AG04450 (cell line): Measurements from ENCODE around the gene LRPAP1. TPM values are rescaled to one million over a fixed set of nuclear protein-coding genes. Genes with fewer than 3 reads are reported as not detected.

Source experiments
- CTCF ChIA-PET: fragments of 300-600, 350-600 bp; formaldehyde crosslinking; extraction: SDS; loops from one replicate; lab custom pipeline; 2022; ENCODE audit warnings: antibody characterized with exemption, inconsistent platforms; lab: Charles Lee
- POLR2A ChIA-PET: fragments of 350-600 bp; formaldehyde crosslinking; extraction: SDS; loops from one replicate; lab custom pipeline; 2021; ENCODE audit warnings: antibody characterized with exemption, inconsistent platforms; lab: Yijun Ruan, JAX
- DNase-seq: peaks from one replicate; pipeline ENCODE4 v3.0.0-alpha.2; 2011; ENCODE audit warnings: low read depth, low spot score
- H3K27ac ChIP-seq: one replicate; pipeline ENCODE4 v1.5.1; 2012; ENCODE audit warnings: low read depth, low read length, control low read depth
- H3K27me3 ChIP-seq: one replicate; pipeline ENCODE4 v1.6.0; 2012; ENCODE audit warnings: low read length; ENCODE audit not compliant: control insufficient read depth, insufficient read depth
- H3K4me3 ChIP-seq: 2 replicates; pipeline ENCODE4 v1.5.1; 2011; ENCODE audit warnings: mild to moderate bottlenecking, low read depth, low read length, control low read depth
- H3K9me3 ChIP-seq: 2 replicates; pipeline ENCODE4 v1.5.1; 2012; ENCODE audit warnings: low read length; ENCODE audit not compliant: control insufficient read depth, insufficient read depth
- polyA plus RNA-seq: library from polyadenylated mRNA; depleted of rRNA; stranded (reverse); fragments of >200 nt; gene quantifications from 2 replicates; pipeline ENCODE4 v1.2.3, GENCODE V29; 2011
- TF ChIP-seq, protein P1 (sequence below): IDR thresholded peaks from 2 replicates; pipeline ENCODE4 v1.5.1; 2011; ENCODE audit warnings: low read depth, low read length, control low read depth, inconsistent platforms

LRPAP1 gene
- polyA plus RNA-seq, 1 experiment: 150 TPM

DNA sequence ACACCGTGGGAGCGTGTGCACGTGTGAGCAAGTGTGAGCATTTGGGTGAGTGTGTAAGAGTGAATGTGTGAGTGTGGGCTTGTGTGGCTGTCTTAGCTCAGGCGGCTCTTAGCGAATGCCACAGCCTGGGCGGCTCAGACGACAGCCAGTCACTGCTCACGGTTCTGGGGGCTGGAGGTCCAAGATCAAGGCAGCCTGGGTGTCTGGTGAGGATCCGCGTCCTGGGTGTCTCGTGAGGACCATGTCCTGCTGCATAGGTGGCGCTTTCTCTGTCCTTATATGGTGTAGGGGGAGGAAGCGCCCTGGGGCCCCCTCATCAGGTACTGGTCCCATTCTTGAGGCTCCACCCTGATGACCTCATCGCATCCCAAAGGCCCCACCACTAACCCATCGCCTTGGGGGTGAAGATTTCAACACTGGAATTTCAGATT is 64.6 kb downstream of the LRPAP1 start:
- no peak for DNase-seq
- Histone ChIP-seq H3K27me3 (peaks cover 36% of the 10 kb centered on the region), H3K9me3 (peaks cover 14% of the 10 kb centered on the region), H3K27ac (no peak overlapping the region), H3K4me3 (no peak overlapping the region)
- ChIA-PET POLR2A (no interaction called here), CTCF (no interaction called here)
- TF ChIP-seq, protein P1, sequence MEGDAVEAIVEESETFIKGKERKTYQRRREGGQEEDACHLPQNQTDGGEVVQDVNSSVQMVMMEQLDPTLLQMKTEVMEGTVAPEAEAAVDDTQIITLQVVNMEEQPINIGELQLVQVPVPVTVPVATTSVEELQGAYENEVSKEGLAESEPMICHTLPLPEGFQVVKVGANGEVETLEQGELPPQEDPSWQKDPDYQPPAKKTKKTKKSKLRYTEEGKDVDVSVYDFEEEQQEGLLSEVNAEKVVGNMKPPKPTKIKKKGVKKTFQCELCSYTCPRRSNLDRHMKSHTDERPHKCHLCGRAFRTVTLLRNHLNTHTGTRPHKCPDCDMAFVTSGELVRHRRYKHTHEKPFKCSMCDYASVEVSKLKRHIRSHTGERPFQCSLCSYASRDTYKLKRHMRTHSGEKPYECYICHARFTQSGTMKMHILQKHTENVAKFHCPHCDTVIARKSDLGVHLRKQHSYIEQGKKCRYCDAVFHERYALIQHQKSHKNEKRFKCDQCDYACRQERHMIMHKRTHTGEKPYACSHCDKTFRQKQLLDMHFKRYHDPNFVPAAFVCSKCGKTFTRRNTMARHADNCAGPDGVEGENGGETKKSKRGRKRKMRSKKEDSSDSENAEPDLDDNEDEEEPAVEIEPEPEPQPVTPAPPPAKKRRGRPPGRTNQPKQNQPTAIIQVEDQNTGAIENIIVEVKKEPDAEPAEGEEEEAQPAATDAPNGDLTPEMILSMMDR: no peak

DNA sequence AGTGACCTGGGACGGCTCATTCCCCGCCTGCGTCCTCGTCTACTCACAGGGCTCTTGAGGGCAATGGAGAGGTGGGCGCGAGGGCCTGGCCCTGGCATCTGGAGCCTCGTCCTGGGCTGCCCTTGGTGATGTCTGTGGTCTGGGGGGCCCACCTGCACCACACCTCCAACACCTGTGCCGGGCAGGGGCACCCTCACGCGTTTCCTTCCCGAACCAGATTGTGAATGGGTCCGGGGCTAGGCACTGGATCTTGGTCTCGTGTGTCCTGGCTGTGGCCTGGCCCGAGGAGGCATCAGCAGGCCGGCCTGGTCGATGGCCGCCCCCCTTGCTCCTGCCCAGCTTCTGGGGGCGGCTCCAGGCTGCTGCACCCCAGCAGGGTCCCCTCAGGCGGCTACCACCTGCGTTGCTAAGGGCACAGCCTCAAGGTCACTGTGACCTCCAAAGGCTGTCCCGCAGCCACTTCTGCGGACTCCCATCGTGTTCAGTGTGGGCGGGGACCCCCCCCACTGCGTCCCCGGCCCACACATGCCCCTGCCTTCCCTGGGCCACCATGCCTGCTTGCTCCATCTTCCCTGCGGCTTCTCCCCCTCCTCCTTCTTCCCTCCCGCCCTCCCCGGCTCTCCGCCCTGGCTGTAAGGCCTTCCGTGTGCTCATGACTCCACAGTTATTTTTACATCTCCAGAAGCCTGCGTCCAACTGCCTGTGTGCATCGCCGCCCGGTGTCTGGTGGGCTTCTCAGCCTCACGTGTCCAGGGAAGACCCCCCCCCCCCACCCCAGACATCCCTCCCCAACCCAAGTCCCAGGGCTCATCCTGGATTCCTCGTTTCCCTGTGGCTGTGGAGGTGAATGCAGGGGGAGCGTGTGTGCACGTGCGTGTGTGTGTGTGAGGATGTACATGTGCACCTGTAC is 65.3 kb downstream of the LRPAP1 start:
- H3K9me3 ChIP-seq: peaks cover 14% of the 10 kb centered on the region
- H3K27ac ChIP-seq: no peak overlapping the region
- ChIA-PET CTCF (no interaction called here), POLR2A (no interaction called here)
- H3K27me3 ChIP-seq: peaks cover 43% of the 10 kb centered on the region
- no peak for DNase-seq
- TF ChIP-seq, protein P1: no peak
- no peak overlapping the region for H3K4me3 ChIP-seq

DNA sequence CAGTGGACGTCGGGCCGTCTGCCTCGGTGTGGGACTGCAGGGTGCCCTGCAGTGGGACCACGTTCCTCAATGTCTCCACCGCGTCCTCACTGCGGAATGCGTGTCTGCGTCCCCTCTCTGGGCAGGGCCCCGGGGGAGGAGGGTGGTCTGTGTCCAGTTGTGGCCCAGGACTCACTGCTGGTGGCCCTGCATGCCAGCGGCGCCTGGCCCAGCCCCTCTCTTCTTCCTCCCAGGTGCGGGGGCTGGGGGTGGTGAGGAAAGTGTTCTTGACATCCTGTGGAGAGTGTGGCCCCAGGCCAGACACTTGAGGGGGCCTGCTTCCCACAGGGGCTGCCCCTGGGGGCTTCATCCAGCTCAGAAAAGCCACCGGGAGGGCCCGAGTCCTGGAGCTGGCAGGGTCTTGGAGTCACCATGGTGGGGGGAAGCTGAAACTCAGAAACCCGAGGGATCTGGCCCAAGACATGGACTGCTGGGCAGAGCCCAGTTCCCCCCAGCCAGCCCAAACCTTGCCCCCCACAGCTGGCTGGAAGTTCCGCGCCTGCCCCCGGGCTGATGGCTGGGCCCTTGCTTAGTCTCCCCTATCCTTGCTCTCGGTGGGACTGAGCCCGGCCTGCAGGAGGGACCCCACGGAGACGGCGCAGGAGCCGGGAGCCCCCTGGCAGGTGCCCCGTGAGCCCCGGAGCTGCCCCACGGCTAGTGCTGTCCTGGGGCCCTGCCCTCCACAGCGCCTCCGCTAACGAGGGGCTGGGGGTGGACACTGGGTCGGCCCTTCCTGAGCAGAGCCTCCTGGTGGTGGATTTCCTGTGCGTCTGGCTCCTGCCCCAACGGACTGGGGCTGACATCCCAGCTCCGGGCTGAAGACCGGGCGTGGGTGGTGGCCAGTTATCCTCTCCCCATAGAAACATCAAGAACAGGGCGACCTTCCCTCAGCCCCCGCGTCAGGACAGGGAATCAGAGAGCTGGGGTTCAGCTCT is 66.2 kb downstream of the LRPAP1 start:
- H3K9me3 ChIP-seq: peaks cover 14% of the 10 kb centered on the region
- ChIA-PET POLR2A (no interaction called here), CTCF (no interaction called here)
- no peak for DNase-seq
- peaks cover 43% of the 10 kb centered on the region for H3K27me3 ChIP-seq
- no peak overlapping the region for H3K27ac ChIP-seq
- H3K4me3 ChIP-seq: no peak overlapping the region
- TF ChIP-seq, protein P1: peak; percentile 29

DNA sequence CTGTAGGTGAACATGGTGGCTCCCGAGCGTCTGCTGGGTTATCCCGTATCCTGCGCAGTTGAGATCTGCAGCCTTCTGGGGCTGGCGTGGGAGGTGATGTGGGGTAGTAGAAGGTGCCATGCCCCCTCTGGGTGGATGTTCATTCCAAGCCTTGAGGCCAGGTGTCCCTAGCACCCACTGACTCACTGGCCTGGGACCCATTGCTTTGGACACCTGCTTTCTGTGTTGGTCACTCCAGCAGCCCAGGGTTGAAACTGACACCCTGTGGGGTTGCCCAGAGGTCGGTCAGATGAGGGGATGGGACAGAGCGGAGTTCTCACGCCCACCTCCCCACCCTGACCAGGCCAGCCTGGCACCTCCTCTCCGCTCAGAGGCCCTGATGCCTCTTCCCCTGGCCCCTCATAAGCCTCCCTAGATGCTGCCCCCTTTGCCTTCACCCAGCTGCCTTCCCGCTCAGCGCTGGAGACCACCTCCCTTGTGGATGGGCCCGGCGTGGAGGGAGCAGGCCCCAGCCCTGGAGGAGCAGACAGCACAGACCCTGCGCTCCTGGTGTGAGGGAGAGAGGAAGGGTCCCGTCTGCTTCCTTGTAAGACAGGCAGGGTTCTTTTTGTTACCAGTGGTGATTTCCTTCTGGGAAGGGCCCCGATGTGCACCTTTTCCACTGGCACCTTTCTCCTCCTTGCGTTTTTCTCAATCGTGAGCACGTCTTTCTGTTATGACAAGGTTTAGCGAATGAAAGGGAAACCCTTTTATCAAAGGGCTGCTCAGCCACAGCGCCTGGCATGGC is 67.1 kb downstream of the LRPAP1 start:
- CTCF ChIA-PET: no interaction called here
- POLR2A ChIA-PET: no interaction called here
- DNase-seq: no peak

More for the DNA sequence above, 67.1 kb downstream of the LRPAP1 start:
- Histone ChIP-seq H3K9me3 (peaks cover 14% of the 10 kb centered on the region), H3K27me3 (peaks cover 41% of the 10 kb centered on the region), H3K4me3 (no peak overlapping the region), H3K27ac (no peak overlapping the region)
- TF ChIP-seq, protein P1: no peak
